MM.1S (cell line): ENCODE data around the gene ZBTB7C.

Source experiments
- EZH2 ChIP-seq: fragments of 300-600 bp; sonication (generic); optimal IDR thresholded peaks from 2 replicates; pipeline ENCODE3; 2017; ENCODE audit warnings: low read depth, mild to moderate bottlenecking, antibody characterized with exemption, low read length, mixed read lengths
- EZH2phosphoT487 ChIP-seq: fragments of 300-600 bp; sonication (generic); IDR thresholded peaks from 2 replicates; pipeline ENCODE4 v1.6.1; 2018; ENCODE audit warnings: antibody characterized with exemption, low read length
- TF ChIP-seq, protein P1 (sequence below): fragments of 300-600 bp; sonication (generic); IDR thresholded peaks from 2 replicates; pipeline ENCODE4 v1.5.1; 2016; ENCODE audit warnings: antibody characterized with exemption, low read length, mixed read lengths

- TF ChIP-seq, protein P1, sequence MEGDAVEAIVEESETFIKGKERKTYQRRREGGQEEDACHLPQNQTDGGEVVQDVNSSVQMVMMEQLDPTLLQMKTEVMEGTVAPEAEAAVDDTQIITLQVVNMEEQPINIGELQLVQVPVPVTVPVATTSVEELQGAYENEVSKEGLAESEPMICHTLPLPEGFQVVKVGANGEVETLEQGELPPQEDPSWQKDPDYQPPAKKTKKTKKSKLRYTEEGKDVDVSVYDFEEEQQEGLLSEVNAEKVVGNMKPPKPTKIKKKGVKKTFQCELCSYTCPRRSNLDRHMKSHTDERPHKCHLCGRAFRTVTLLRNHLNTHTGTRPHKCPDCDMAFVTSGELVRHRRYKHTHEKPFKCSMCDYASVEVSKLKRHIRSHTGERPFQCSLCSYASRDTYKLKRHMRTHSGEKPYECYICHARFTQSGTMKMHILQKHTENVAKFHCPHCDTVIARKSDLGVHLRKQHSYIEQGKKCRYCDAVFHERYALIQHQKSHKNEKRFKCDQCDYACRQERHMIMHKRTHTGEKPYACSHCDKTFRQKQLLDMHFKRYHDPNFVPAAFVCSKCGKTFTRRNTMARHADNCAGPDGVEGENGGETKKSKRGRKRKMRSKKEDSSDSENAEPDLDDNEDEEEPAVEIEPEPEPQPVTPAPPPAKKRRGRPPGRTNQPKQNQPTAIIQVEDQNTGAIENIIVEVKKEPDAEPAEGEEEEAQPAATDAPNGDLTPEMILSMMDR, result no peak
- no peak for TF ChIP-seq EZH2
- no peak for TF ChIP-seq EZH2phosphoT487
These were observed 364.2 kb downstream of the ZBTB7C start for GRCh38 chr18:48044944-48045343.
